Measurements from ENCODE around the gene DNPH1.

The DNPH1 gene

DNA sequence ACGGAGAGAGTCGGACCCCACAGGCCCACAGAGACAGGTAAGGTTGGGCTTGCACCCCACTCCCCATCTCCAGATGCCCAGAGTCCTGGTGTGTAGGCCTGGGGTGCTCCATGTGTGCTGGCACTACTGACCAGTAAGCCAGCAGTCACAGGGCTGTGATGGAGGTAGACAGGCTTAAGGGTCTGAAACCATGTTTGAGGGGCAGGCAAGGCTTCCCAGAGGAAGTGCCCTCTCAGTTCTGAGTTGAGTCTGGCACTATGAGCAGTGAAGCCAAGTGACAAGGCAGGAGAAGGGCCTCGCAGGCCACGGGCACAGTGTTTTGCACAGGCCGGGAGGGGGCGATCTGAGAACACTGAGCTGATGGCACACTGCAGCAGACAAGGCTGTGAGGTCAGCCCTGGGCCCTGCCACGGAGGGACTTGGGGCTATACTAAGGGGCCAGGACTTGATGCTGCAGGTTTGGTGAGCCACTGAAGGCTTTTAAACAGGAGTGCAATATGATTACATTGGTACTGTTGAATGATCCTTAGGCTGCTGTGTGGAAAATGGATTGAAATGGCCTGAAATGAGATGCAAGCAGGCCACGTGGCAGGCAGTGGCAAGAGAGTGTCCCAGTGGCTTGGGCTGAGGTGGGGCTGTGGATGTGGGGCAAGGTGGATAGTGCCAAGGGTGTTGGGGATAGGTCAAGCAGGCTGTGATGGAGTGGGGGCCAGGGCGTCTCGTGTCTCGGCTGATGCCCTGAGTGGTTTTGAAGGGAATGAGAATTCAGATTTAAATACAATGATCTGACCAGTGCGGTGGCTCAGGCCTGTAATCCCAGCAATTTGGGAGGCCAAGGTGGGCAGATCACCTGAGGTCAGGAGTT is 34.3 kb upstream of the DNPH1 start:
- peak; percentile 90 for DNase-seq

GRCh38 chr6:43262780-43263313 is 33.6 kb upstream of the DNPH1 start:
- no peak for DNase-seq

- no peak for DNase-seq
Observed at GRCh38 chr6:43262000-43262779, 32.9 kb upstream of the DNPH1 start.

DNA sequence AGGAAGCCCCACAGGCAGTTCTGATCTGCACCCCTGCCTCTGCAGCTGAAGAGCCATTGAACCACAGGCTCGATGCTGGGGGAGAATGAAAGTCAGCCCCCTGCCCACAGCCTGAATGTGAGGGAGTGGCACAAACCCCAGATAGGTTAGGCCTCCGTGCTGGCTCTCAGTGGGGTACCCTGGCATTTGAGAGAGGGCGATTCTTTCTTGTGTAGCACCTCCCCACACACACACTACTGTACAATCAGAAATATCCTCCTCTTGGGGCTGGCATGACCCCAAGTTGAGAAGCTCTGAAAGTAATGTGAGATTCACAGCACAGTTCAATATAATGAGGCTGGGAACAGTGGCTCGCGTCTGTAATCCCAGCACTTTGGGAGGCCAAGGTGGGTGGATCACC is 31.9 kb upstream of the DNPH1 start:
- no peak for DNase-seq

GRCh38 chr6:43260791-43261190 is 31.5 kb upstream of the DNPH1 start:
- no peak for DNase-seq

GRCh38 chr6:43258807-43259686 is 29.8 kb upstream of the DNPH1 start:
- no peak for DNase-seq

DNA sequence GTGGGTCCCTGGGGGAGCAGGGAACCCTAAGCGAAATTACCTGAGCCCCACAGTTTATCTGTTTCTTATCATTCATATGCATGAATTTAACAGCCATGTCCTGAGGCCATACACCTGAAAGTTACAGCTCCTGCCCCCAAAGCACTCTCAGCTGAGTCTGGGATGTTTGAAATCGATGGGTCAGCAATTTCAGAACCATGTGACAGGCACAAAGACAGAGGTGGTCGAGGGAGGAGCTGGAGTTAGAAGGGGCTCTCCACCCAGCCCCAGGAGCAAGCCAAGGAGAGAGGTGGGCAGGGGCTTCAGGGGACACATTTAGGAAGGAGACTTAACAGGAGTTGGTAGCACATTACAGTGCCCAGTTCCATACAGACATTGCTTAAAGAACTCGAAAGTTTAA is 28.9 kb upstream of the DNPH1 start:
- DNase-seq, result no peak

DNA sequence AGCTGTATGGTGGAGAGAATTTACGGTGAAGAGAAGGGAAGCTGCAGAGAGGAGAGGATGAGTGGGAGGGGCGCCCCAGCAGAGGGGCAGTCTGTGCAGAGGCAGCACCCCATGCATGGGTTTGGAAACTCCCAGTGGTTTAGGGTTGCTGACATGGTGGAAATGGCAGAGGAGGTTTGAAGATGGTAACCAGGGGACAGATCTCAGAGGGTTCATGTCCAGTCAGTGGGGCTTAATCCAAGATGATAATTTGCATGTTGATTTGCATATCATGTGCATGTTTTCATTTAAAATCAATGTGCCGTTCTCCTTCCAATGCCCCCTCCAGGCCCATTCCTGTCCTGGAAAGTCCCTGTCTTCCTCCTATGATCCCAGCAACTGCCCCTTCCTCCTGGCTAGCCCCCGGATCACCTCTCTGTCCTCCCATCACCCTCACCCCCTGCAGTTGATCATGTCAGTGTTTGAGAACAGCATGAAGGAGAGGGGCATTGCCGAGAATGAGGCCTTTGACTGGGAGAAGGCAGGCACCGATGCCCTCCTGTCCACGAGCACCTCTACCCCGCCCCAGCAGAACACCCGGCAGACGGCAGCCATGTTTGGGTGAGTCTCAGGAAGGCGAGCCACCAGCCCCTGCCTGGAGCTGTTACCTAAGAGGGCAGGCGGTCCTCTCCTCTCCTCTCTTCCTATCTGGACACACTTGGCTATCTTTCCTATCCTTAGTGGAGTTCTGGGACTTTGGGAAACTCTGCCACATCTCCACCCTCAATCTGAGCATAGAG is 28.3 kb upstream of the DNPH1 start:
- no peak for DNase-seq

GRCh38 chr6:43256670-43257366 is 27.5 kb upstream of the DNPH1 start:
- no peak for DNase-seq

DNA sequence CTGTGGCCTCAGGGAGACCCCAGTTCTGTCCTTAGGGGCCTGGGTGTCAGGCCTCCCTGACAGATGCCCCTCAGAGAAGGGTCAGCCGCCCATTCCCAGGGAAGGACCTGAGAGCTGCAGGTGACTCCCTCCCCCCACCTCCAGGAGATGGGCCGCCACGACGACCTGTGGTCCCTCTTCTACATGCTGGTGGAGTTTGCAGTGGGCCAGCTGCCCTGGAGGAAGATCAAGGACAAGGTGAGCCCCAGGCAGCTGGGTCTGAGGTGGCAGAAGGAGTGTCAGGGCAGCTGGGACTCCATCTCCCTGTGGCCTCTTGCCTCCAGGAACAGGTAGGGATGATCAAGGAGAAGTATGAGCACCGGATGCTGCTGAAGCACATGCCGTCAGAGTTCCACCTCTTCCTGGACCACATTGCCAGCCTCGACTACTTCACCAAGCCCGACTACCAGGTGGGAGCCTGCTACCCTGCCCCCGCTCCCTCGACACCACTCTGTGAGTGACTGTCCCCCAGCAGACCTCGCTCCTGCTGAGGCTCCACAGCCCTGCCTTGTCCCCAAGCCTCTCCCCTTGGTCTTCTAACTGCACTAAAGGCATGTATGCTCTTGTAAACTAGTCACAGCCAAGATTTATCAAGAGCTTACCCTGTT is 26.2 kb upstream of the DNPH1 start:
- DNase-seq, result no peak

DNA sequence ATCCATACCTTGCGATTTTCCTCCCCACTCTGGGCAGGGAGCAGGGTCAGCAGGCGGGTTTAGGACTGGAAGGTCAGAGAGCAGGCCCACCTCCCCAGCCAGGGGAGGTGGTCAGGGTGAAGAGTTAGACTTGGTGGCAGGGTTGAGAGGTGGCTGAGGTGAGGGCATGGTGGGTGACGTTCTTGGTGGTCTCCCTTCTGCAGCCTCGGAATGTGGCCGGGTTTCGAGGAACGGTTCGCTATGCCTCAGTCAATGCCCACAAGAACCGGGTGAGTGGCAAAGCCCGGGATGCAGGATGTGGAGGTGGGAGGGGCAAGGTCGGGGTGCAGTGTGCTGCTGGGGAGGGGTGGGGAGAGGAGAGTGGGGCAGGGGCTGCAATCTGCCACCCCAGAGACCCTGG is 25.6 kb upstream of the DNPH1 start:
- no peak for DNase-seq

- peak; percentile 61 for DNase-seq
Observed at GRCh38 chr6:43254138-43254817, 25.0 kb upstream of the DNPH1 start.

DNA sequence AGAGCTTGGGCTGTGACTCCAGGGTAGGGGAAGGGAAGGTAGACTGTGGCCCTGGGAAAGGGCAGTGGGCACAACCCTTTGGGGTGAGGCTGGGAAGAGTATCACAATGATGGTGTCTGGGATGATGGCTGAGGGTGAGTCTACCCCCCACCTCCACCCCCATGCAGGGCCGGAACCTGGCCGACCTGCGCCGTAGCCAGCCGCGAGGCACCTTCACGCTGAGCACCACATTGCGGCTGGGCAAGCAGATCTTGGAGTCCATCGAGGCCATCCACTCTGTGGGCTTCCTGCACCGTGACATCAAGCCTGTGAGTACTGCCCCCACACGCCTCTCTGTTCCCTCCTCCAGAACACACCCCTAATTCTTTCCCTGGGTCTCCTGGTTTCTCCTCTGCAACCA is 24.1 kb upstream of the DNPH1 start:
- DNase-seq, result no peak

DNA sequence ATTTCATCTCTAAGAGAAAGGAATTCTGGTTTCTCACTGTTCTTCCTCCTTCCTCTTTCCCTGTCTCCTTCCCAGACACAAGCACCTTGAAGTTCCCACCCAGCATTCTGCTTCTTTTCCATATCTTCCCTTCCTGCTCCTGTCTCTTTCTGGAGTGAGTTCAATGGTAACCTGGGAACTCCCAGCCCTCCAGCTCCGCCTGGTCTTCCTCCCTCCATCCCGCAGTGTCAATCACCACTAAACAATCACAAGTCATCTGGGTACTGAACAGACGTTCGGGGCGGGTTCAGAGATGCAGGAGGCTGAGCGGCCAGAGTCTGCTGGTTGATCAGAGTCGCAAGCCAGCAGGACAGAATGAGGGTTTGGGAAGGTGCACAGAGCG is 21.7 kb upstream of the DNPH1 start:
- DNase-seq, result no peak

DNA sequence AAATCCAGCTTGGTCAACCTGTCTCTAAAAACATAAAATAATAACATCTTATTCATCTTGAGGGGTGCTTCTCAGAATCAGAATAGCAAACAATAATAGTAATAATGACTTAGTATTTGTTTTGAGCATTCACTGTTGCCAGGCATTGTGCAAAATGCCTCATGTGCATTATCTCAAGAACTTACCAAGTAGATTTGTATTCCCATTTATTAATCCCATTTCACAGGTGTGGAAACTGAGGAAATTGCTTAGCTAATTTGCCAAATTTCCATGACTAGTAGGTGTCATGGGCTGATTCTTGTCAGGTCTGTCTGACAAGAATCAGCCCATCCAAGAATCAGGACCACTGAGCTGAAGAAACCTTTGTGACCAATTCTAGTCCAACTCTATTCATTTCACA is 19.5 kb upstream of the DNPH1 start:
- no peak for DNase-seq

GRCh38 chr6:43248101-43248500 is 18.8 kb upstream of the DNPH1 start:
- no peak for DNase-seq

GRCh38 chr6:43247114-43247999 is 18.1 kb upstream of the DNPH1 start:
- DNase-seq, result peak; percentile 93

DNA sequence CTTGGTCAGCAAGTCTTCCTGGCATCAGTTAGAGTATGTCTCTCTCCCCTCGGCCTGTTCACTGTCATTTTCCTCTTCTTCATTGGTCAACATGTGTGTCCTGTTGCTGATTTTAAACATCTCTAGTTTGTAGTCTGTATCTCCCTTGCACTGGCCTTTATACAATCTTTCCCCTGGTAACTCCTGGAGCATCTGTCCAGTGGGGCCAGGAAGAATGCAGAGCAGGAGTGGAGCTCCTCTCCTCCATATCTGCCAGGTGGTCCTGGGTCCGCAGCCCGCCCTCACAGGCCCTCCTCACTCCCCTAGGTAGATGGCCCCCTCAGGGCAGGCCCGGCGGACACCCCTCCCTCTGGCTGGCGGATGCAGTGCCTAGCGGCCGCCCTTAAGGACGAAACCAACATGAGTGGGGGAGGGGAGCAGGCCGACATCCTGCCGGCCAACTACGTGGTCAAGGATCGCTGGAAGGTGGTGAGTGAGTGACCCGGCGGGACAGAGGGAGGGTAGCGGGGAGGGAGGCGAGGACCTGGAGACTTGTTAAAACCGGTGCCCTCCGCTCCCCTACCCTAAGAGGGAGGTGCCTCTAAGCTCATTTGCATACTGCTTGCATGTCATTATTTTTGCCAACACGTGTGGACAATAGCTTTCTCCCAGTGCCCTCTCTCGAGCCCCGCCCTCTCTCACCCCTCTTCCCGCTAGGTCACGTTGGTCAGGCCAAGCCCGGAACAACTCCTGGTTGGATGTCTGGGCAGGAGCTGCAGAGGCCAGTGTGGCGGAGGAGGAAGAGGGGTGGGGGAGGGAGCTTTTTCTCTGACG is 17.2 kb upstream of the DNPH1 start:
- no peak for DNase-seq
